GM23338 (cell line): ENCODE data around the gene PRDM5. TPM values are rescaled to one million over a fixed set of nuclear protein-coding genes. Genes with fewer than 3 reads are reported as not detected.

Source experiments
- ATAC-seq: fragments of 200-7000 bp; cut with Tn5 transposase; 3 replicates; pipeline ENCODE4 v1.9.1; 2020
- DNase-seq: peaks from one replicate; pipeline ENCODE4 v3.0.0-alpha.2; 2015; ENCODE audit warnings: low spot score
- H2AFZ ChIP-seq: fragments of 200-600 bp; sonication (generic); 2 replicates; pipeline ENCODE4 v1.8.0; 2016; ENCODE audit warnings: antibody characterized with exemption, mild to moderate bottlenecking, moderate library complexity
- H3F3A ChIP-seq: fragments of 200-600 bp; sonication (generic); replicated peaks from 2 replicates; pipeline ENCODE4 v1.8.0; 2017; ENCODE audit warnings: antibody characterized with exemption, mixed run types, low read depth
- H3K27ac ChIP-seq: fragments of 200-600 bp; sonication (generic); 2 replicates; pipeline ENCODE4 v1.6.1; 2016; ENCODE audit warnings: low read depth
- H3K27me3 ChIP-seq: fragments of 200-600 bp; sonication (generic); 2 replicates; pipeline ENCODE4 v1.8.0; 2016; ENCODE audit warnings: mild to moderate bottlenecking, mixed run types, moderate library complexity; ENCODE audit not compliant: insufficient read depth
- H3K36me3 ChIP-seq: fragments of 200-600 bp; sonication (generic); 2 replicates; pipeline ENCODE4 v1.8.0; 2016; ENCODE audit warnings: mild to moderate bottlenecking; ENCODE audit not compliant: insufficient read depth
- H3K4me1 ChIP-seq: fragments of 200-600 bp; sonication (generic); 2 replicates; pipeline ENCODE4 v1.8.0; 2016; ENCODE audit warnings: mild to moderate bottlenecking, moderate library complexity; ENCODE audit not compliant: insufficient read depth
- H3K4me2 ChIP-seq: fragments of 200-600 bp; sonication (generic); 2 replicates; pipeline ENCODE4 v1.7.1; 2017; ENCODE audit warnings: mixed run types
- H3K4me3 ChIP-seq: fragments of 200-600 bp; sonication (generic); 2 replicates; pipeline ENCODE4 v1.6.1; 2016; ENCODE audit warnings: mixed run types
- H3K79me2 ChIP-seq: fragments of 200-600 bp; sonication (generic); replicated peaks from 2 replicates; pipeline ENCODE4 v1.8.0; 2017; ENCODE audit warnings: mild to moderate bottlenecking; ENCODE audit not compliant: insufficient read depth
- H3K9me2 ChIP-seq: fragments of 200-600 bp; sonication (generic); 2 replicates; pipeline ENCODE4 v1.8.0; 2017; ENCODE audit not compliant: insufficient read depth
- H4K20me1 ChIP-seq: fragments of 200-600 bp; sonication (generic); replicated peaks from 2 replicates; pipeline ENCODE4 v1.8.0; 2017; ENCODE audit warnings: mild to moderate bottlenecking; ENCODE audit not compliant: insufficient read depth
- H3K27ac Mint-ChIP-seq: 2 replicates; pipeline ENCODE4 v1.8.0; 2020; ENCODE audit warnings: inconsistent platforms, mild to moderate bottlenecking, moderate library complexity, mixed read lengths
- H3K27me3 Mint-ChIP-seq: 3 replicates; pipeline ENCODE4 v1.8.0; 2022; ENCODE audit warnings: low read depth, mild to moderate bottlenecking, moderate library complexity, mixed read lengths, inconsistent platforms; ENCODE audit not compliant: insufficient read depth, poor library complexity
- H3K36me3 Mint-ChIP-seq: 3 replicates; pipeline ENCODE4 v1.8.0; 2021; ENCODE audit warnings: low read depth, mild to moderate bottlenecking, inconsistent platforms, moderate library complexity, mixed read lengths
- H3K4me1 Mint-ChIP-seq: 3 replicates; pipeline ENCODE4 v1.8.0; 2020; ENCODE audit warnings: mild to moderate bottlenecking, inconsistent platforms, mixed read lengths
- H3K4me3 Mint-ChIP-seq: 3 replicates; pipeline ENCODE4 v1.8.0; 2021; ENCODE audit warnings: moderate library complexity, mild to moderate bottlenecking, inconsistent platforms, mixed read lengths
- H3K9me3 Mint-ChIP-seq: 3 replicates; pipeline ENCODE4 v1.8.0; 2020; ENCODE audit warnings: moderate library complexity, mild to moderate bottlenecking, inconsistent platforms, mixed read lengths
- CREB1 ChIP-seq: fragments of 250-450 bp; sonication (Bioruptor Pico); IDR thresholded peaks from 2 replicates; pipeline ENCODE4 v1.5.0; 2020; ENCODE audit warnings: low read depth, mild to moderate bottlenecking, moderate library complexity
- EZH2 ChIP-seq: fragments of 200-600 bp; sonication (generic); IDR thresholded peaks from one replicate; pipeline ENCODE4 v1.8.0; 2017; ENCODE audit warnings: antibody characterized with exemption, mild to moderate bottlenecking, low read depth; ENCODE audit not compliant: unreplicated experiment
- EZH2phosphoT487 ChIP-seq: fragments of 200-600 bp; sonication (generic); IDR thresholded peaks from one replicate; pipeline ENCODE4 v1.8.1; 2018; ENCODE audit warnings: antibody characterized with exemption; ENCODE audit not compliant: unreplicated experiment
- JUNB ChIP-seq: IDR thresholded peaks from one replicate; pipeline ENCODE4 v1.6.1; 2016; ENCODE audit warnings: antibody characterized with exemption; ENCODE audit not compliant: unreplicated experiment
- NANOG ChIP-seq: IDR thresholded peaks from 2 replicates; pipeline ENCODE4 v1.6.1; 2016; ENCODE audit warnings: antibody characterized with exemption, borderline replicate concordance
- POLR2AphosphoS5 ChIP-seq: IDR thresholded peaks from 2 replicates; pipeline ENCODE4 v1.6.1; 2016; ENCODE audit warnings: antibody characterized with exemption, low read depth
- REST ChIP-seq: IDR thresholded peaks from one replicate; pipeline ENCODE4 v1.6.1; 2018; ENCODE audit warnings: antibody characterized with exemption; ENCODE audit not compliant: unreplicated experiment
- STAT1 ChIP-seq: IDR thresholded peaks from one replicate; pipeline ENCODE4 v1.6.1; 2016; ENCODE audit warnings: antibody characterized with exemption; ENCODE audit not compliant: unreplicated experiment
- ZNF114 ChIP-seq: fragments of 250-450 bp; sonication (Bioruptor Pico); IDR thresholded peaks from 2 replicates; pipeline ENCODE4 v1.5.0; 2020; ENCODE audit warnings: mild to moderate bottlenecking, moderate library complexity
- ZNF331 ChIP-seq: fragments of 250-450 bp; sonication (Bioruptor Pico); IDR thresholded peaks from 2 replicates; pipeline ENCODE4 v1.5.0; 2020; ENCODE audit warnings: low read depth, mild to moderate bottlenecking, moderate library complexity
- polyA plus RNA-seq: library from polyadenylated mRNA; unstranded; fragments of >200 nt; fragmentation: Nextera tagmentation; extraction: Ambion mirVana; gene quantifications from 2 replicates; pipeline ENCODE4 v1.2.1, GENCODE V29; 2016
- total RNA-seq: library from RNA; depleted of rRNA; stranded (reverse); fragments of >200 nt; shearing (Covaris generic); gene quantifications from 2 replicates; pipeline ENCODE4 v1.2.3, GENCODE V29; 2014
- TF ChIP-seq, protein P1 (sequence below): fragments of 250-450 bp; sonication (Bioruptor Pico); IDR thresholded peaks from 2 replicates; pipeline ENCODE4 v1.5.0; 2020; ENCODE audit warnings: mild to moderate bottlenecking, moderate library complexity
- TF ChIP-seq, protein P2 (sequence below), 2 experiments: fragments of 200-600 bp in 1 of 2; sonication (generic) in 1 of 2; conservative IDR thresholded peaks; 2 replicates each; pipeline versions ENCODE4 v1.5.1 to v1.6.1; 2016 to 2017; ENCODE audit warnings: antibody characterized with exemption in 2 of 2, low read depth in 2 of 2, mild to moderate bottlenecking in 2 of 2, moderate library complexity in 1 of 2

The PRDM5 gene
- total and polyA plus RNA-seq, 2 experiments from 2014 or later: 11.2 to 40.4 TPM

DNA sequence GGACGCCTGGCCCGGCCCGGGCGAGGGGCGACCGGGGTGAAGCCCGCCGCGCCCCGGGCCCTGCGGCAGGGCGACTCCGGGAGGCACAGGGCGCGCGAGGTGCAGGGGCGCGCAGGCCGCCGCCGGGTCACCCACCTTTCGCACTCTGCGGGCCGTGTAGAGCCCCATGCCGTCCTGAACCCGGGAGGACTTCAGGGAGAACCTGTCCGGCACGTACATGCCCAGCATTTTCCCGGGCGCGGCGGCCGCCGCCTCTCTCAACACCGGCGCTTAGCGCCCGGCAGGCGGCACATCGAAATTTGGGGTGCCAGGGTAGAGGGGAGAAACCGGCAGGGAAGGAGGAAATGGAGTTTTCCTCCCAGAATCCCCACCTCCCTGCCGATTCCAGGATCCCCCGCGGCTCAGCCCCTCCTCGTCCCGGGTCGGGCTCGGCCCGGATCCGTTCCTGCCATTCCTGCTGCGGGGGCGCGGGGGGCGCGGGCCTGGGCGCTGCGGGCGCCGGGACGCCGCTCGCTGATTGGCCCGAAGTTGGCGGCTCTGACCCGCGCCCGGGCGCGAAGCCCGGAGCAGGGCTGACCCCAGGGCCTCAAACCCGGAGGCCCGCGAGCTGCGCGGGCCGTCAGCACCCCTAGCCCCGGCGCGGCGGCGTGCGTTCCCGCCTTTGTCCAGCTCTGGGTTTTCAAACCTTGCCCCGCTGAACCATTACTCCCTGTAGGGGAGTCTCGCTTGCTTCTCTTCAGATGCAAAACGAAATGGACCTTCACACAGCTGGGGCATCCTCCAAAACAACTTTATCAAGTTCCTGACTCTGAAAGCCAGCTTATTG, at the start of gene PRDM5 (continued):
- TF ChIP-seq EZH2phosphoT487: no peak

- Mint-ChIP-seq H3K27me3 (no peaks in the 10 kb centered on the region), H3K9me3 (no peaks in the 10 kb centered on the region), H3K36me3 (no peaks in the 10 kb centered on the region), H3K4me3 (no peak overlapping the region), H3K4me1 (no peaks in the 10 kb centered on the region), H3K27ac (no peak overlapping the region)
- Histone ChIP-seq H3K4me1 (no peaks in the 10 kb centered on the region), H3K4me3 (no peak overlapping the region), H2AFZ (no peak overlapping the region), H3K79me2 (no peaks in the 10 kb centered on the region), H3K36me3 (no peaks in the 10 kb centered on the region), H3K4me2 (no peak overlapping the region), H3K27me3 (no peaks in the 10 kb centered on the region), H3F3A (no peaks in the 10 kb centered on the region), H3K27ac (no peak overlapping the region), H3K9me2 (no peaks in the 10 kb centered on the region), H4K20me1 (no peaks in the 10 kb centered on the region)
- no peak for DNase-seq
- ATAC-seq: no peak
- TF ChIP-seq NANOG (no peak), STAT1 (no peak), JUNB (no peak), POLR2AphosphoS5 (no peak), EZH2 (no peak), REST (no peak), ZNF331 (CRISPR knock-in tag) (no peak), EZH2phosphoT487 (no peak), ZNF114 (CRISPR knock-in tag) (no peak), CREB1 (CRISPR knock-in tag) (no peak)
- TF ChIP-seq, protein P1, sequence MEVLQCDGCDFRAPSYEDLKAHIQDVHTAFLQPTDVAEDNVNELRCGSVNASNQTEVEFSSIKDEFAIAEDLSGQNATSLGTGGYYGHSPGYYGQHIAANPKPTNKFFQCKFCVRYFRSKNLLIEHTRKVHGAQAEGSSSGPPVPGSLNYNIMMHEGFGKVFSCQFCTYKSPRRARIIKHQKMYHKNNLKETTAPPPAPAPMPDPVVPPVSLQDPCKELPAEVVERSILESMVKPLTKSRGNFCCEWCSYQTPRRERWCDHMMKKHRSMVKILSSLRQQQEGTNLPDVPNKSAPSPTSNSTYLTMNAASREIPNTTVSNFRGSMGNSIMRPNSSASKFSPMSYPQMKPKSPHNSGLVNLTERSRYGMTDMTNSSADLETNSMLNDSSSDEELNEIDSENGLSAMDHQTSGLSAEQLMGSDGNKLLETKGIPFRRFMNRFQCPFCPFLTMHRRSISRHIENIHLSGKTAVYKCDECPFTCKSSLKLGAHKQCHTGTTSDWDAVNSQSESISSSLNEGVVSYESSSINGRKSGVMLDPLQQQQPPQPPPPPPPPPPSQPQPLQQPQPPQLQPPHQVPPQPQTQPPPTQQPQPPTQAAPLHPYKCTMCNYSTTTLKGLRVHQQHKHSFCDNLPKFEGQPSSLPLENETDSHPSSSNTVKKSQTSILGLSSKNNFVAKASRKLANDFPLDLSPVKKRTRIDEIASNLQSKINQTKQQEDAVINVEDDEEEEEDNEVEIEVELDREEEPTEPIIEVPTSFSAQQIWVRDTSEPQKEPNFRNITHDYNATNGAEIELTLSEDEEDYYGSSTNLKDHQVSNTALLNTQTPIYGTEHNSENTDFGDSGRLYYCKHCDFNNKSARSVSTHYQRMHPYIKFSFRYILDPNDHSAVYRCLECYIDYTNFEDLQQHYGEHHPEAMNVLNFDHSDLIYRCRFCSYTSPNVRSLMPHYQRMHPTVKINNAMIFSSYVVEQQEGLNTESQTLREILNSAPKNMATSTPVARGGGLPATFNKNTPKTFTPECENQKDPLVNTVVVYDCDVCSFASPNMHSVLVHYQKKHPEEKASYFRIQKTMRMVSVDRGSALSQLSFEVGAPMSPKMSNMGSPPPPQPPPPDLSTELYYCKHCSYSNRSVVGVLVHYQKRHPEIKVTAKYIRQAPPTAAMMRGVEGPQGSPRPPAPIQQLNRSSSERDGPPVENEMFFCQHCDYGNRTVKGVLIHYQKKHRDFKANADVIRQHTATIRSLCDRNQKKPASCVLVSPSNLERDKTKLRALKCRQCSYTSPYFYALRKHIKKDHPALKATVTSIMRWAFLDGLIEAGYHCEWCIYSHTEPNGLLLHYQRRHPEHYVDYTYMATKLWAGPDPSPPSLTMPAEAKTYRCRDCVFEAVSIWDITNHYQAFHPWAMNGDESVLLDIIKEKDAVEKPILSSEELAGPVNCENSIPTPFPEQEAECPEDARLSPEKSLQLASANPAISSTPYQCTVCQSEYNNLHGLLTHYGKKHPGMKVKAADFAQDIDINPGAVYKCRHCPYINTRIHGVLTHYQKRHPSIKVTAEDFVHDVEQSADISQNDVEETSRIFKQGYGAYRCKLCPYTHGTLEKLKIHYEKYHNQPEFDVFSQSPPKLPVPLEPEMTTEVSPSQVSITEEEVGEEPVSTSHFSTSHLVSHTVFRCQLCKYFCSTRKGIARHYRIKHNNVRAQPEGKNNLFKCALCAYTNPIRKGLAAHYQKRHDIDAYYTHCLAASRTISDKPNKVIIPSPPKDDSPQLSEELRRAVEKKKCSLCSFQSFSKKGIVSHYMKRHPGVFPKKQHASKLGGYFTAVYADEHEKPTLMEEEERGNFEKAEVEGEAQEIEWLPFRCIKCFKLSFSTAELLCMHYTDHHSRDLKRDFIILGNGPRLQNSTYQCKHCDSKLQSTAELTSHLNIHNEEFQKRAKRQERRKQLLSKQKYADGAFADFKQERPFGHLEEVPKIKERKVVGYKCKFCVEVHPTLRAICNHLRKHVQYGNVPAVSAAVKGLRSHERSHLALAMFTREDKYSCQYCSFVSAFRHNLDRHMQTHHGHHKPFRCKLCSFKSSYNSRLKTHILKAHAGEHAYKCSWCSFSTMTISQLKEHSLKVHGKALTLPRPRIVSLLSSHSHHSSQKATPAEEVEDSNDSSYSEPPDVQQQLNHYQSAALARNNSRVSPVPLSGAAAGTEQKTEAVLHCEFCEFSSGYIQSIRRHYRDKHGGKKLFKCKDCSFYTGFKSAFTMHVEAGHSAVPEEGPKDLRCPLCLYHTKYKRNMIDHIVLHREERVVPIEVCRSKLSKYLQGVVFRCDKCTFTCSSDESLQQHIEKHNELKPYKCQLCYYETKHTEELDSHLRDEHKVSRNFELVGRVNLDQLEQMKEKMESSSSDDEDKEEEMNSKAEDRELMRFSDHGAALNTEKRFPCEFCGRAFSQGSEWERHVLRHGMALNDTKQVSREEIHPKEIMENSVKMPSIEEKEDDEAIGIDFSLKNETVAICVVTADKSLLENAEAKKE (CRISPR knock-in tag): no peak
- TF ChIP-seq, protein P2, sequence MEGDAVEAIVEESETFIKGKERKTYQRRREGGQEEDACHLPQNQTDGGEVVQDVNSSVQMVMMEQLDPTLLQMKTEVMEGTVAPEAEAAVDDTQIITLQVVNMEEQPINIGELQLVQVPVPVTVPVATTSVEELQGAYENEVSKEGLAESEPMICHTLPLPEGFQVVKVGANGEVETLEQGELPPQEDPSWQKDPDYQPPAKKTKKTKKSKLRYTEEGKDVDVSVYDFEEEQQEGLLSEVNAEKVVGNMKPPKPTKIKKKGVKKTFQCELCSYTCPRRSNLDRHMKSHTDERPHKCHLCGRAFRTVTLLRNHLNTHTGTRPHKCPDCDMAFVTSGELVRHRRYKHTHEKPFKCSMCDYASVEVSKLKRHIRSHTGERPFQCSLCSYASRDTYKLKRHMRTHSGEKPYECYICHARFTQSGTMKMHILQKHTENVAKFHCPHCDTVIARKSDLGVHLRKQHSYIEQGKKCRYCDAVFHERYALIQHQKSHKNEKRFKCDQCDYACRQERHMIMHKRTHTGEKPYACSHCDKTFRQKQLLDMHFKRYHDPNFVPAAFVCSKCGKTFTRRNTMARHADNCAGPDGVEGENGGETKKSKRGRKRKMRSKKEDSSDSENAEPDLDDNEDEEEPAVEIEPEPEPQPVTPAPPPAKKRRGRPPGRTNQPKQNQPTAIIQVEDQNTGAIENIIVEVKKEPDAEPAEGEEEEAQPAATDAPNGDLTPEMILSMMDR (conservative IDR thresholded peaks at IDR 0.05; ENCODE audit: low read depth in 2 of 2): no peak
These were observed 49.4 kb upstream of the PRDM5 start for GRCh38 chr4:120971884-120972283.
